Neural cell (in vitro differentiated cells): ENCODE data around the gene PRKAG3.

Experiments
- CTCF ChIP-seq: fragments of 450-650 bp; IDR thresholded peaks from 2 replicates; pipeline ENCODE4 v1.5.1; 2014; ENCODE audit warnings: antibody characterized with exemption, mild to moderate bottlenecking, moderate library complexity; ENCODE audit not compliant: poor library complexity, severe bottlenecking
- EP300 ChIP-seq: fragments of 450-650 bp; conservative IDR thresholded peaks from 2 replicates; pipeline ENCODE4 v1.6.1; 2014; ENCODE audit warnings: antibody characterized with exemption, mild to moderate bottlenecking, moderate library complexity; ENCODE audit not compliant: poor library complexity, severe bottlenecking
- EZH2 ChIP-seq: fragments of 200-600, 300-800 bp; shearing (Covaris generic), sonication (generic); IDR thresholded peaks from 2 replicates; pipeline ENCODE4 v1.6.1; 2014; ENCODE audit warnings: antibody characterized with exemption, low read length, borderline replicate concordance, mild to moderate bottlenecking; ENCODE audit not compliant: insufficient read depth, poor library complexity, severe bottlenecking
- POLR2AphosphoS5 ChIP-seq: IDR thresholded peaks from 2 replicates; pipeline ENCODE4 v1.6.1; 2012
- RAD21 ChIP-seq: fragments of 450-650 bp; conservative IDR thresholded peaks from 2 replicates; pipeline ENCODE4 v1.6.1; 2014; ENCODE audit warnings: antibody characterized with exemption, mild to moderate bottlenecking, moderate library complexity
- TAF1 ChIP-seq: IDR thresholded peaks from 2 replicates; pipeline ENCODE4 v1.6.1; 2012; ENCODE audit warnings: low read depth

GRCh38 chr2:218780046-218780445 is 51.6 kb downstream of the PRKAG3 start:
- TF ChIP-seq CTCF (no peak), POLR2AphosphoS5 (no peak), EZH2 (no peak), TAF1 (no peak), EP300 (no peak), RAD21 (no peak)
